IMR-90 (cell line): Measurements from ENCODE around the gene CALY. TPM values are rescaled to one million over a fixed set of nuclear protein-coding genes. Genes with fewer than 3 reads are reported as not detected.

Experiments
- ATAC-seq: fragments of 200-7000 bp; cut with Tn5 transposase; 2 replicates; pipeline ENCODE4 v1.9.1; 2020; ENCODE audit warnings: low read depth, mild to moderate bottlenecking, moderate library complexity
- BruUV-seq: library from RNA; stranded (reverse); fragments of 400-500 nt; replicated peaks from 2 replicates; lab custom pipeline; 2021; lab: Mats Ljungman, UMichigan
- CTCF ChIA-PET: fragments of 300-600 bp; formaldehyde crosslinking; extraction: SDS; loops from one replicate; lab custom pipeline; 2021; ENCODE audit warnings: antibody characterized with exemption; lab: Yijun Ruan, JAX
- POLR2A ChIA-PET: fragments of 300-600 bp; sonication (Branson Sonifier 250); formaldehyde crosslinking; loops from one replicate; lab custom pipeline; 2022; ENCODE audit warnings: antibody characterized with exemption; ENCODE audit not compliant: unreplicated experiment; lab: Charles Lee
- DNase-seq: peaks from one replicate; pipeline ENCODE4 v3.0.0; 2013
- H2AFZ ChIP-seq: replicated peaks from 2 replicates; pipeline ENCODE3; 2013; ENCODE audit warnings: low read length, mild to moderate bottlenecking; ENCODE audit not compliant: poor library complexity
- H2AK5ac ChIP-seq: 2 replicates; pipeline ENCODE4 v1.6.1; 2013; ENCODE audit warnings: low read depth, low read length, inconsistent platforms
- H2AK9ac ChIP-seq: replicated peaks from 2 replicates; pipeline ENCODE3; 2013; ENCODE audit warnings: mild to moderate bottlenecking, low read depth, low read length, moderate library complexity; ENCODE audit not compliant: poor library complexity
- H2BK120ac ChIP-seq: 2 replicates; pipeline ENCODE4 v1.6.1; 2013; ENCODE audit warnings: low read depth, low read length, inconsistent platforms
- H2BK15ac ChIP-seq: 3 replicates; pipeline ENCODE4 v1.6.1; 2013; ENCODE audit warnings: low read depth, low read length, inconsistent platforms
- H2BK20ac ChIP-seq: 2 replicates; pipeline ENCODE4 v1.6.1; 2013; ENCODE audit warnings: low read depth, mild to moderate bottlenecking, inconsistent platforms, low read length, moderate library complexity
- H2BK5ac ChIP-seq: 2 replicates; pipeline ENCODE4 v1.6.1; 2013; ENCODE audit warnings: mild to moderate bottlenecking, low read depth, low read length, inconsistent platforms; ENCODE audit not compliant: poor library complexity, severe bottlenecking
- H3K14ac ChIP-seq: replicated peaks from 2 replicates; pipeline ENCODE4 v1.6.1; 2013; ENCODE audit warnings: low read depth, low read length, inconsistent platforms
- H3K18ac ChIP-seq: 2 replicates; pipeline ENCODE4 v1.6.1; 2013; ENCODE audit warnings: low read depth, low read length, control low read depth
- H3K23ac ChIP-seq: 2 replicates; pipeline ENCODE4 v1.6.1; 2013; ENCODE audit warnings: low read depth, low read length, inconsistent platforms
- H3K27ac ChIP-seq: 2 replicates; pipeline ENCODE4 v1.5.1; 2013; ENCODE audit warnings: mild to moderate bottlenecking, control low read depth, low read length; ENCODE audit not compliant: insufficient read depth
- H3K27me3 ChIP-seq: 2 replicates; pipeline ENCODE4 v1.6.1; 2013; ENCODE audit warnings: low read length; ENCODE audit not compliant: control insufficient read depth, insufficient read depth
- H3K36me3 ChIP-seq: 2 replicates; pipeline ENCODE4 v1.6.1; 2013; ENCODE audit warnings: low read length, mixed read lengths; ENCODE audit not compliant: control insufficient read depth, insufficient read depth
- H3K4ac ChIP-seq: 2 replicates; pipeline ENCODE4 v1.6.1; 2013; ENCODE audit warnings: low read depth, low read length, inconsistent platforms
- H3K4me1 ChIP-seq: 2 replicates; pipeline ENCODE4 v1.6.1; 2013; ENCODE audit warnings: low read length, mixed read lengths; ENCODE audit not compliant: control insufficient read depth, insufficient read depth
- H3K4me2 ChIP-seq: 2 replicates; pipeline ENCODE4 v1.6.1; 2013; ENCODE audit warnings: low read depth, mild to moderate bottlenecking, control low read depth, low read length, moderate library complexity
- H3K4me3 ChIP-seq: 2 replicates; pipeline ENCODE4 v1.5.1; 2013; ENCODE audit warnings: low read depth, mild to moderate bottlenecking, control low read depth, low read length, moderate library complexity; ENCODE audit not compliant: insufficient read depth
- H3K56ac ChIP-seq: 2 replicates; pipeline ENCODE4 v1.6.1; 2013; ENCODE audit warnings: low read length, inconsistent platforms; ENCODE audit not compliant: insufficient read depth; ENCODE audit errors: extremely low read depth
- H3K79me1 ChIP-seq, 2 experiments: 2 replicates each; pipeline ENCODE4 v1.6.1; 2013; ENCODE audit warnings: low read length in 2 of 2, inconsistent platforms in 1 of 2, low read depth in 1 of 2
- H3K9ac ChIP-seq: 2 replicates; pipeline ENCODE4 v1.6.1; 2013; ENCODE audit warnings: low read depth, low read length, control low read depth
- H3K9me1 ChIP-seq: 2 replicates; pipeline ENCODE4 v1.6.1; 2013; ENCODE audit warnings: low read length, inconsistent platforms; ENCODE audit not compliant: insufficient read depth
- H3K9me3 ChIP-seq: 2 replicates; pipeline ENCODE4 v1.6.1; 2013; ENCODE audit warnings: low read length; ENCODE audit not compliant: control insufficient read depth, insufficient read depth
- H4K20me1 ChIP-seq: 2 replicates; pipeline ENCODE4 v1.6.1; 2013; ENCODE audit warnings: low read length, inconsistent platforms; ENCODE audit not compliant: insufficient read depth
- H4K5ac ChIP-seq: 2 replicates; pipeline ENCODE4 v1.6.1; 2013; ENCODE audit warnings: mild to moderate bottlenecking, low read depth, low read length, control low read depth
- H4K8ac ChIP-seq, 2 experiments: 2 replicates each; pipeline ENCODE4 v1.6.1; 2013; ENCODE audit warnings: low read depth in 2 of 2, low read length in 2 of 2, control low read depth in 1 of 2, inconsistent platforms in 1 of 2
- H4K91ac ChIP-seq: 2 replicates; pipeline ENCODE4 v1.6.1; 2013; ENCODE audit warnings: low read depth, low read length, inconsistent platforms; ENCODE audit not compliant: insufficient read depth
- BHLHE40 ChIP-seq: fragments of 150-350 bp; IDR thresholded peaks from 2 replicates; pipeline ENCODE4 v1.6.1; 2016; ENCODE audit warnings: mild to moderate bottlenecking, low read depth, low read length
- CHD1 ChIP-seq: IDR thresholded peaks from 2 replicates; pipeline ENCODE4 v1.6.1; 2012; ENCODE audit warnings: low read depth, low read length, improper control_type of control experiment
- CTCF ChIP-seq: conservative IDR thresholded peaks from 2 replicates; pipeline ENCODE4 v1.5.1; 2012; ENCODE audit warnings: mild to moderate bottlenecking, low read depth, low read length, improper control_type of control experiment
- FOS ChIP-seq: fragments of 150-350 bp; IDR thresholded peaks from 2 replicates; pipeline ENCODE4 v1.6.1; 2016; ENCODE audit warnings: low read depth, low read length
- MAFK ChIP-seq: IDR thresholded peaks from 2 replicates; pipeline ENCODE4 v1.6.1; 2012; ENCODE audit warnings: low read depth, low read length, improper control_type of control experiment
- MAZ ChIP-seq: IDR thresholded peaks from 2 replicates; pipeline ENCODE4 v1.6.1; 2012; ENCODE audit warnings: low read depth, mild to moderate bottlenecking, low read length, improper control_type of control experiment, moderate library complexity, borderline replicate concordance
- NFE2L2 ChIP-seq: fragments of 150-350 bp; IDR thresholded peaks from 2 replicates; pipeline ENCODE4 v1.6.1; 2016; ENCODE audit warnings: low read depth, mild to moderate bottlenecking, low read length
- POLR2A ChIP-seq: IDR thresholded peaks from 2 replicates; pipeline ENCODE4 v1.6.1; 2012; ENCODE audit warnings: mild to moderate bottlenecking, low read depth, low read length
- RAD21 ChIP-seq: IDR thresholded peaks from 2 replicates; pipeline ENCODE4 v1.6.1; 2012; ENCODE audit warnings: low read length, improper control_type of control experiment
- RFX5 ChIP-seq: IDR thresholded peaks from 2 replicates; pipeline ENCODE4 v1.8.0; 2012; ENCODE audit warnings: low read depth, mild to moderate bottlenecking, low read length, moderate library complexity
- SMC3 ChIP-seq: fragments of 150-350 bp; IDR thresholded peaks from 2 replicates; pipeline ENCODE4 v1.6.1; 2016; ENCODE audit warnings: low read depth, mild to moderate bottlenecking, antibody characterized with exemption, low read length, moderate library complexity
- WGBS, 2 experiments: methylation state at CpG; one replicate each; pipeline versions ENCODE4 v1.1.5 to v1.1.7; 2013; ENCODE audit warnings: missing lambda C conversion rate in 2 of 2; ENCODE audit not compliant: insufficient read length in 1 of 2; ENCODE audit errors: extremely low coverage in 2 of 2; 5-methylcytosine and 5-hydroxymethylcytosine counted together
- dilution Hi-C: fragments of 300-500 bp; cut with HindIII; formaldehyde crosslinking; loops from one replicate; pipeline ENCODE4 v1.14.3; 2018; ENCODE audit warnings: low sequenced_read_pairs; ENCODE audit not compliant: unreplicated experiment
- in situ Hi-C: fragments of 300-500 bp; cut with MboI; formaldehyde crosslinking; loops from 3 replicates; pipeline ENCODE4 v1.14.3; 2019; ENCODE audit warnings: low sequenced_read_pairs, inconsistent platforms, mixed read lengths
- intact Hi-C: fragments of 100-400 bp; cut with micrococcal nuclease; formaldehyde crosslinking; loops from 2 replicates; pipeline ENCODE4 v1.10.0; 2022
- polyA plus RNA-seq, 3 experiments: library from polyadenylated mRNA; depleted of rRNA; stranded (reverse); fragments of >200 nt; gene quantifications; 2 replicates each; pipeline ENCODE4 v1.2.3, GENCODE V29; 2012; ENCODE audit warnings: low replicate concordance in 1 of 3
- total RNA-seq: library from RNA; depleted of rRNA; stranded (reverse); fragments of >200 nt; gene quantifications from 2 replicates; pipeline ENCODE4 v1.2.3, GENCODE V29; 2012
- TF ChIP-seq, protein P1 (sequence below): fragments of 150-350 bp; IDR thresholded peaks from 2 replicates; pipeline ENCODE4 v1.6.1; 2016; ENCODE audit warnings: low read depth, mild to moderate bottlenecking, low read length, moderate library complexity, borderline replicate concordance
- TF ChIP-seq, protein P2 (sequence below): fragments of 150-350 bp; IDR thresholded peaks from 2 replicates; pipeline ENCODE4 v1.6.1; 2017; ENCODE audit warnings: mild to moderate bottlenecking, antibody characterized with exemption, low read length, low read depth

Gene CALY
- total and polyA plus RNA-seq, 2 of the 4 experiments (the other 2 are of a cell fraction), result 0.34 TPM; not detected in 1

GRCh38 chr10:133292919-133293809 lies 43.5 kb downstream of the CALY start (continued):
- TF ChIP-seq MAFK, result no peak

DNA sequence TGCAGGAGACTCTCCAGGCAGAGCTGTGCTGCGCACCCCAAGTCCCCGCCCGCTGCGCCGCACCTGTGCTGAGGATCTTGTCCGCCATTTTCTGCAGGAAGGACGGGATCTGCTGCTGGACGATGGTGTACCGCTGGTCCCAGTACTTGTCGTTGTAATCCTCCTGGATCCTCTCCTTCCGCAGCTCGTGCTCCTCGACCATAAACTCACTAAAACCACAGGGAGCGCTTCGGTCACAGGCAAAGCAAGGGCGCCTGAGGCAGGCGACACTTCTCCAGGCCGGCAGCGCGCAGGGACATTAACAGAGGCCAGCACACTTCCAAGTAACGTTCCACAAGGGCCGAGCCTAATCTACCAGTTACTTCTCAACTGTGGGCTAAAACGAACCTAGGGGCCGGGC lies 46.9 kb downstream of the CALY start:
- no peak overlapping the region for H3K4me2 ChIP-seq
- H3K79me1 ChIP-seq, result peaks cover 3 to 26% of the 10 kb centered on the region in 2 experiments
- dilution Hi-C loops (no loop called here), in situ Hi-C loops (no loop called here), intact Hi-C loops (no loop called here)
- 90% methylated on average over 19 of the region's 24 CpGs; no CpG with 5 or more reads in 1 of the 2 experiments for WGBS, 2 experiments
- no peak overlapping the region for H4K91ac ChIP-seq
- no peak overlapping the region; the same call in 1 of the 2 replicates for H2AK5ac ChIP-seq
- no peaks in the 10 kb centered on the region for H3K27me3 ChIP-seq
- no peak overlapping the region for H2BK120ac ChIP-seq
- no peaks in the 10 kb centered on the region for H3K9me3 ChIP-seq
- ChIA-PET POLR2A (no interaction called here), CTCF (no interaction called here)
- H3K23ac ChIP-seq, result no peak overlapping the region
- H3K36me3 ChIP-seq, result peaks cover 61% of the 10 kb centered on the region
- H4K20me1 ChIP-seq, result no peaks in the 10 kb centered on the region
- H3K4me3 ChIP-seq, result no peak overlapping the region
- ATAC-seq, result no peak
- no TSS peak for BruUV-seq
- no peak overlapping the region for H3K4ac ChIP-seq
- H2AFZ ChIP-seq, result no peak overlapping the region
- peaks cover 9% of the 10 kb centered on the region for H3K4me1 ChIP-seq
- no peak overlapping the region for H3K9ac ChIP-seq
- no peak overlapping the region for H3K18ac ChIP-seq
- no peak overlapping the region for H4K5ac ChIP-seq
- H2BK20ac ChIP-seq, result no peak overlapping the region
- no peak overlapping the region for H2BK5ac ChIP-seq
- no peak overlapping the region for H2BK15ac ChIP-seq
- peaks cover 12% of the 10 kb centered on the region for H3K9me1 ChIP-seq
- no peak overlapping the region for H3K14ac ChIP-seq
- H3K56ac ChIP-seq, result no peak overlapping the region
- no peak for DNase-seq
- no peak overlapping the region for H4K8ac ChIP-seq
- no peak overlapping the region for H2AK9ac ChIP-seq
- H3K27ac ChIP-seq, result no peak overlapping the region
- TF ChIP-seq, protein P1, sequence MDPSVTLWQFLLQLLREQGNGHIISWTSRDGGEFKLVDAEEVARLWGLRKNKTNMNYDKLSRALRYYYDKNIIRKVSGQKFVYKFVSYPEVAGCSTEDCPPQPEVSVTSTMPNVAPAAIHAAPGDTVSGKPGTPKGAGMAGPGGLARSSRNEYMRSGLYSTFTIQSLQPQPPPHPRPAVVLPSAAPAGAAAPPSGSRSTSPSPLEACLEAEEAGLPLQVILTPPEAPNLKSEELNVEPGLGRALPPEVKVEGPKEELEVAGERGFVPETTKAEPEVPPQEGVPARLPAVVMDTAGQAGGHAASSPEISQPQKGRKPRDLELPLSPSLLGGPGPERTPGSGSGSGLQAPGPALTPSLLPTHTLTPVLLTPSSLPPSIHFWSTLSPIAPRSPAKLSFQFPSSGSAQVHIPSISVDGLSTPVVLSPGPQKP, result no peak
- TF ChIP-seq CTCF, result no peak
- TF ChIP-seq POLR2A, result no peak
- TF ChIP-seq NFE2L2, result no peak
- no peak for TF ChIP-seq CHD1
- no peak for TF ChIP-seq FOS
- TF ChIP-seq RFX5, result no peak
- TF ChIP-seq RAD21, result no peak
- no peak for TF ChIP-seq MAZ
- TF ChIP-seq, protein P2, sequence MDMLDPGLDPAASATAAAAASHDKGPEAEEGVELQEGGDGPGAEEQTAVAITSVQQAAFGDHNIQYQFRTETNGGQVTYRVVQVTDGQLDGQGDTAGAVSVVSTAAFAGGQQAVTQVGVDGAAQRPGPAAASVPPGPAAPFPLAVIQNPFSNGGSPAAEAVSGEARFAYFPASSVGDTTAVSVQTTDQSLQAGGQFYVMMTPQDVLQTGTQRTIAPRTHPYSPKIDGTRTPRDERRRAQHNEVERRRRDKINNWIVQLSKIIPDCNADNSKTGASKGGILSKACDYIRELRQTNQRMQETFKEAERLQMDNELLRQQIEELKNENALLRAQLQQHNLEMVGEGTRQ, result no peak
- TF ChIP-seq MAFK, result no peak
- no peak for TF ChIP-seq BHLHE40
- TF ChIP-seq SMC3, result no peak
